Sigmoid colon (tissue), 4 donors: ENCODE data around the gene SERPINB1.

Source experiments
- POLR2A ChIP-seq, 2 donors: fragments of 450-650 bp; IDR thresholded peaks; one replicate each; pipeline ENCODE4 v1.6.1; 2016; ENCODE audit warnings: antibody characterized with exemption in 2 of 2, mild to moderate bottlenecking in 2 of 2, moderate library complexity in 2 of 2
- POLR2AphosphoS5 ChIP-seq, 4 donors: sonication (generic); formaldehyde crosslinking; IDR thresholded peaks; one replicate each; pipeline ENCODE4 v1.6.1; 2017; ENCODE audit warnings: antibody characterized with exemption in 4 of 4
- TF ChIP-seq, protein P1 (sequence below), 4 experiments: fragments of 450-650 bp in 3 of 4; fragments of 200-600 bp in 1 of 4; IDR thresholded peaks; one replicate each; pipeline ENCODE4 v1.5.1; 2016 to 2019; ENCODE audit warnings: antibody characterized with exemption in 4 of 4, mild to moderate bottlenecking in 3 of 4, moderate library complexity in 2 of 4

DNA sequence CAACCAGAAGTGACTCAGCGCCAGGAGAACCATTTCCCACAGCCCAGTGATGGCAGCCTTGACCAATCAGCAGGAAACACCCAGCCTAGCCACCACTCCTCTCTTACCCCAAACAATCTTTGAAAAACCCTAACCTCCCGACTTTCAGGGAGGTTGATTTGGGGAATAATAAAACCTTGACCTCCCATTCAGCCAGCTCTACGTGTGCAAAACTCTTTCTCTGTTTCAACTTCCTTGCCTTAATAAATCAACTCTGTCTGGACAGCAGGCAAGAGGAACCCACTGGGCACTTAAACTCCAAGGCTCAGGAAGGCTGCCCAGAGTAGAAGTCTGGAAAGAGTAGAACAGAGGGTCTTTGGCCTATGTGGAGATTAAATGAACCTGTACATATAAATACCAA, 35.0 kb downstream of the SERPINB1 start:
- TF ChIP-seq, protein P1, sequence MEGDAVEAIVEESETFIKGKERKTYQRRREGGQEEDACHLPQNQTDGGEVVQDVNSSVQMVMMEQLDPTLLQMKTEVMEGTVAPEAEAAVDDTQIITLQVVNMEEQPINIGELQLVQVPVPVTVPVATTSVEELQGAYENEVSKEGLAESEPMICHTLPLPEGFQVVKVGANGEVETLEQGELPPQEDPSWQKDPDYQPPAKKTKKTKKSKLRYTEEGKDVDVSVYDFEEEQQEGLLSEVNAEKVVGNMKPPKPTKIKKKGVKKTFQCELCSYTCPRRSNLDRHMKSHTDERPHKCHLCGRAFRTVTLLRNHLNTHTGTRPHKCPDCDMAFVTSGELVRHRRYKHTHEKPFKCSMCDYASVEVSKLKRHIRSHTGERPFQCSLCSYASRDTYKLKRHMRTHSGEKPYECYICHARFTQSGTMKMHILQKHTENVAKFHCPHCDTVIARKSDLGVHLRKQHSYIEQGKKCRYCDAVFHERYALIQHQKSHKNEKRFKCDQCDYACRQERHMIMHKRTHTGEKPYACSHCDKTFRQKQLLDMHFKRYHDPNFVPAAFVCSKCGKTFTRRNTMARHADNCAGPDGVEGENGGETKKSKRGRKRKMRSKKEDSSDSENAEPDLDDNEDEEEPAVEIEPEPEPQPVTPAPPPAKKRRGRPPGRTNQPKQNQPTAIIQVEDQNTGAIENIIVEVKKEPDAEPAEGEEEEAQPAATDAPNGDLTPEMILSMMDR (IDR thresholded peaks at IDR 0.05), result no peak
- TF ChIP-seq POLR2A (IDR thresholded peaks at IDR 0.05) (no peak), POLR2AphosphoS5 (IDR thresholded peaks at IDR 0.05) (no peak)
